HCT116 (cell line): Measurements from ENCODE around the gene TCERG1L. TPM values are rescaled to one million over a fixed set of nuclear protein-coding genes. Genes with fewer than 3 reads are reported as not detected.

Source experiments
- ATAC-seq: fragments of 200-7000 bp; cut with Tn5 transposase; 2 replicates; pipeline ENCODE4 v1.9.1; 2020; ENCODE audit warnings: mild to moderate bottlenecking, moderate library complexity
- BruUV-seq: library from RNA; stranded (reverse); fragments of 400-500 nt; replicated peaks from 2 replicates; lab custom pipeline; 2021; lab: Mats Ljungman, UMichigan
- CTCF ChIA-PET: fragments of 300-600 bp; sonication (Branson Sonifier 250); formaldehyde crosslinking; loops from one replicate; lab custom pipeline; 2021; ENCODE audit warnings: antibody characterized with exemption; lab: Charles Lee
- POLR2A ChIA-PET: fragments of 300-600, 350-600 bp; sonication (Branson Sonifier 250); formaldehyde crosslinking; loops from one replicate; lab custom pipeline; 2021; ENCODE audit warnings: antibody characterized with exemption; lab: Charles Lee
- RAD21 ChIA-PET, 2 experiments: fragments of 300-600 bp; sonication (Branson Sonifier 250); formaldehyde crosslinking; loops; one replicate each; lab custom pipeline; 2023; ENCODE audit warnings: low total read pairs in 2 of 2; ENCODE audit not compliant: uncharacterized antibody in 2 of 2, unreplicated experiment in 2 of 2, low non-redundant PET in 1 of 2; lab: Charles Lee
- DNase-seq: peaks from one replicate; pipeline ENCODE4 v3.0.0-alpha.2; 2010; ENCODE audit warnings: low read depth, low spot score
- H2AFZ ChIP-seq: fragments of 200-600 bp; shearing (Covaris generic), sonication (generic); 2 replicates; pipeline ENCODE4 v1.6.1; 2017; ENCODE audit warnings: low read depth, mixed run types, mixed read lengths, antibody characterized with exemption, low read length; ENCODE audit not compliant: poor library complexity, severe bottlenecking
- H3K27ac ChIP-seq: 2 replicates; pipeline ENCODE4 v1.5.1; 2012; ENCODE audit warnings: low read depth, low read length
- H3K27me3 ChIP-seq: fragments of 200-600 bp; sonication (generic); 2 replicates; pipeline ENCODE4 v1.6.1; 2016; ENCODE audit warnings: mixed run types, low read length, mixed read lengths; ENCODE audit not compliant: insufficient read depth
- H3K36me3 ChIP-seq, 2 experiments: fragments of 200-500 bp in 1 of 2; fragments of 200-600 bp in 1 of 2; sonication (Bioruptor generic) in 1 of 2; sonication (generic) in 1 of 2; 2 replicates each; pipeline versions ENCODE4 v1.5.1 to v1.6.1; 2014 to 2016; ENCODE audit warnings: low read length in 2 of 2, inconsistent platforms in 1 of 2, mixed read lengths in 1 of 2, mixed run types in 1 of 2; ENCODE audit not compliant: insufficient read depth in 2 of 2, control insufficient read depth in 1 of 2
- H3K4me1 ChIP-seq, 2 experiments: fragments of 200-600 bp in 1 of 2; sonication (generic) in 1 of 2; 2 replicates each; pipeline versions ENCODE4 v1.5.1 to v1.6.1; 2012 to 2017; ENCODE audit warnings: low read length in 2 of 2, inconsistent platforms in 1 of 2, mild to moderate bottlenecking in 1 of 2, mixed read lengths in 1 of 2, mixed run types in 1 of 2, moderate library complexity in 1 of 2; ENCODE audit not compliant: insufficient read depth in 2 of 2, control insufficient read depth in 1 of 2
- H3K4me2 ChIP-seq: fragments of 200-600 bp; sonication (generic); 2 replicates; pipeline ENCODE4 v1.6.1; 2017; ENCODE audit warnings: mixed run types, low read length, mixed read lengths
- H3K4me3 ChIP-seq, 2 experiments: fragments of 200-600 bp in 1 of 2; sonication (generic) in 1 of 2; replicated peaks in 1 of 2; 2 replicates each; pipeline ENCODE4 v1.5.1; 2011 to 2016; ENCODE audit warnings: low read length in 2 of 2, control low read depth in 1 of 2, low read depth in 1 of 2, mild to moderate bottlenecking in 1 of 2, mixed read lengths in 1 of 2, mixed run types in 1 of 2
- H3K79me2 ChIP-seq: fragments of 200-600 bp; sonication (generic); 2 replicates; pipeline ENCODE4 v1.6.1; 2017; ENCODE audit warnings: mild to moderate bottlenecking, mixed run types, low read length, moderate library complexity, mixed read lengths; ENCODE audit not compliant: insufficient read depth
- H3K9ac ChIP-seq: fragments of 200-600 bp; sonication (generic); 2 replicates; pipeline ENCODE4 v1.6.1; 2016; ENCODE audit warnings: low read length, mixed read lengths
- H3K9me2 ChIP-seq: fragments of 200-600 bp; sonication (generic), shearing (Covaris generic); 2 replicates; pipeline ENCODE4 v1.6.1; 2017; ENCODE audit warnings: mixed run types, mild to moderate bottlenecking, moderate library complexity; ENCODE audit not compliant: insufficient read depth
- H3K9me3 ChIP-seq, 2 experiments: fragments of 200-500 bp in 1 of 2; fragments of 200-600 bp in 1 of 2; sonication (Bioruptor generic) in 1 of 2; sonication (generic) in 1 of 2; 2 replicates each; pipeline ENCODE4 v1.6.1; 2014 to 2017; ENCODE audit warnings: low read length in 2 of 2, mixed read lengths in 2 of 2, inconsistent platforms in 1 of 2, low read depth in 1 of 2, mild to moderate bottlenecking in 1 of 2, mixed run types in 1 of 2, moderate library complexity in 1 of 2; ENCODE audit not compliant: control insufficient read depth in 1 of 2, insufficient read depth in 1 of 2
- H4K20me1 ChIP-seq: fragments of 200-600 bp; sonication (generic), shearing (Covaris generic); 2 replicates; pipeline ENCODE4 v1.6.1; 2017; ENCODE audit warnings: mixed run types, mild to moderate bottlenecking, moderate library complexity; ENCODE audit not compliant: insufficient read depth
- ATF3 ChIP-seq: IDR thresholded peaks from 2 replicates; pipeline ENCODE4 v1.6.1; 2012
- CBX3 ChIP-seq: IDR thresholded peaks from 2 replicates; pipeline ENCODE4 v1.6.1; 2012; ENCODE audit warnings: low read depth
- CTCF ChIP-seq, 3 experiments: fragments of 200-600 bp in 1 of 3; sonication (generic) in 1 of 3; IDR thresholded peaks in 2 of 3; conservative IDR thresholded peaks in 1 of 3; 2 replicates each; pipeline ENCODE4 v1.5.1; 2012 to 2017; ENCODE audit warnings: low read depth in 2 of 3, low read length in 2 of 3, antibody characterized with exemption in 1 of 3, borderline replicate concordance in 1 of 3, control low read depth in 1 of 3, mild to moderate bottlenecking in 1 of 3, mixed read lengths in 1 of 3, mixed run types in 1 of 3, moderate library complexity in 1 of 3; ENCODE audit not compliant: insufficient read depth in 1 of 3
- EGR1 ChIP-seq: IDR thresholded peaks from 2 replicates; pipeline ENCODE4 v1.6.1; 2012; ENCODE audit warnings: low read depth
- ELF1 ChIP-seq: IDR thresholded peaks from 2 replicates; pipeline ENCODE4 v1.6.1; 2012; ENCODE audit warnings: low read depth, borderline replicate concordance
- EZH2 ChIP-seq: fragments of 200-600 bp; sonication (generic); IDR thresholded peaks from 2 replicates; pipeline ENCODE4 v1.6.1; 2017; ENCODE audit warnings: antibody characterized with exemption, mixed run types
- EZH2phosphoT487 ChIP-seq: fragments of 200-600 bp; IDR thresholded peaks from 2 replicates; pipeline ENCODE4 v1.6.1; 2018; ENCODE audit warnings: antibody characterized with exemption, borderline replicate concordance
- JUND ChIP-seq: IDR thresholded peaks from 2 replicates; pipeline ENCODE4 v1.6.1; 2012
- POLR2AphosphoS5 ChIP-seq: IDR thresholded peaks from 2 replicates; pipeline ENCODE4 v1.6.1; 2011; ENCODE audit warnings: mild to moderate bottlenecking, low read depth, low read length, moderate library complexity
- SIN3A ChIP-seq: IDR thresholded peaks from 2 replicates; pipeline ENCODE4 v1.6.1; 2012; ENCODE audit warnings: low read depth
- SRF ChIP-seq: IDR thresholded peaks from 2 replicates; pipeline ENCODE4 v1.6.1; 2012; ENCODE audit warnings: low read depth
- intact Hi-C: fragments of 100-400 bp; cut with micrococcal nuclease; formaldehyde crosslinking; loops from 2 replicates; pipeline ENCODE4 v1.10.0; 2022
- total RNA-seq: library from RNA; stranded (reverse); gene quantifications from one replicate; pipeline ENCODE4 v1.2.1, GENCODE V29; 2021; ENCODE audit not compliant: unreplicated experiment
- TF ChIP-seq, protein P1 (sequence below): IDR thresholded peaks from 2 replicates; pipeline ENCODE4 v1.6.1; 2012

TCERG1L gene
- total RNA-seq, 1 experiment from 2014 or later: not detected

GRCh38 chr10:131126321-131127137 lies 185.0 kb downstream of the TCERG1L start (continued):
- TF ChIP-seq EZH2 (no peak), SRF (no peak), EGR1 (no peak)
- TF ChIP-seq, all 23 proteins: peak for 0

- BruUV-seq: no TSS peak
- Histone ChIP-seq H3K9ac (no peak overlapping the region), H3K4me1 (no peaks in the 10 kb centered on the region), H3K27me3 (no peaks in the 10 kb centered on the region), H3K9me3 (no peaks in the 10 kb centered on the region), H3K4me2 (no peak overlapping the region), H3K79me2 (no peaks in the 10 kb centered on the region), H3K9me2 (no peaks in the 10 kb centered on the region), H3K36me3 (no peaks in the 10 kb centered on the region), H2AFZ (no peak overlapping the region), H3K4me3 (no peak overlapping the region), H3K27ac (no peak overlapping the region), H4K20me1 (no peaks in the 10 kb centered on the region)
- DNase-seq (no peak), ATAC-seq (no peak)
- ChIA-PET RAD21 (no interaction called here), CTCF (no interaction called here), POLR2A (no interaction called here)
- intact Hi-C loops: no loop called here
- TF ChIP-seq CTCF (IDR thresholded peaks at IDR 0.05 in 2 of 3, conservative IDR thresholded peaks at IDR 0.05 in 1 of 3; ENCODE audit: borderline replicate concordance in 1 of 3, insufficient read depth in 1 of 3, low read depth in 2 of 3, low read length in 2 of 3) (no peak), SIN3A (no peak), JUND (no peak), ATF3 (no peak), CBX3 (no peak), ELF1 (no peak), EZH2phosphoT487 (no peak), POLR2AphosphoS5 (no peak)
- TF ChIP-seq, protein P1, sequence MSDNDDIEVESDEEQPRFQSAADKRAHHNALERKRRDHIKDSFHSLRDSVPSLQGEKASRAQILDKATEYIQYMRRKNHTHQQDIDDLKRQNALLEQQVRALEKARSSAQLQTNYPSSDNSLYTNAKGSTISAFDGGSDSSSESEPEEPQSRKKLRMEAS: no peak
Measured at GRCh38 chr10:131125511-131126225, 185.9 kb downstream of the TCERG1L start.
